Adrenal gland (tissue), 5 donors: ENCODE data around the gene LIF.

Experiments
- POLR2A ChIP-seq, 2 donors: fragments of 450-650 bp; IDR thresholded peaks; one replicate each; pipeline ENCODE4 v1.6.1; 2017; ENCODE audit warnings: antibody characterized with exemption in 2 of 2, mild to moderate bottlenecking in 2 of 2, moderate library complexity in 1 of 2
- TF ChIP-seq, protein P1 (sequence below), 6 experiments: fragments of 450-650 bp in 4 of 6; fragments of 200-600 bp in 2 of 6; sonication (generic) in 1 of 6; IDR thresholded peaks; 1 replicate in 5 of 6; 2 replicates in 1 of 6; pipeline versions ENCODE4 v1.5.1 to v1.8.0; 2016 to 2021; ENCODE audit warnings: antibody characterized with exemption in 6 of 6, mild to moderate bottlenecking in 2 of 6, moderate library complexity in 1 of 6
- donor health status: DM: no; HTN: no; CAD: no.

DNA sequence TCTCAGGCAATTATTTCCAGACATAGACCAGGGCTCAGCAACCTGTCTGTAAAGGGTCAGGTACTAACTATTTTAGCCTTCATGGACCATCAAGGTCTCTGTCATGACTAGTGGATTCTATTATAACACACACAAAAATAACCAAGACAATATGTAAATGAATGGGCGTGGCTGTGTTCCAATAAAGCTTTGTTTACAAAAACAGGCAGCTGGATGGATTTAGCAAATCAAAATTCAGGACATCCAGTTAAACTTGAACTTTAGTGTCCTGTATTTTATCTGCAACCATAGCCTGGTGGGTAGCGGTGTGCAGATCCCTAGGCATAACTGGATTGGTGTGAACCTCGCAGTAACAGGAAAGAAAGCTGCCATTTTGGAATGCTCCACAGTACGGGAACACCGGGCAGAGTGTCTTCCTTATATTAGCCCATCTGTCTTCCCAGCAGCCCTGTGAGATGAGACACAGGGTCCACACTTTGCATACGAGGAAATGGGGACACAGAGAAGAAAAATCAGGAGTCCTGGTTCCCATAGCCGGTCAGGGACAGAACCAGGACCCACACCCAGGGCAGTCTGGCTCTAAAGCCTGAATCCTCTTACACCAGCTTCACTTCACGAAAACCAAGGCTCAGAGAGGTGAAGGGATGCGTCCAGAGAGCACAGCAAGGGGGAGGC, 15.6 kb downstream of the LIF start:
- TF ChIP-seq, protein P1, sequence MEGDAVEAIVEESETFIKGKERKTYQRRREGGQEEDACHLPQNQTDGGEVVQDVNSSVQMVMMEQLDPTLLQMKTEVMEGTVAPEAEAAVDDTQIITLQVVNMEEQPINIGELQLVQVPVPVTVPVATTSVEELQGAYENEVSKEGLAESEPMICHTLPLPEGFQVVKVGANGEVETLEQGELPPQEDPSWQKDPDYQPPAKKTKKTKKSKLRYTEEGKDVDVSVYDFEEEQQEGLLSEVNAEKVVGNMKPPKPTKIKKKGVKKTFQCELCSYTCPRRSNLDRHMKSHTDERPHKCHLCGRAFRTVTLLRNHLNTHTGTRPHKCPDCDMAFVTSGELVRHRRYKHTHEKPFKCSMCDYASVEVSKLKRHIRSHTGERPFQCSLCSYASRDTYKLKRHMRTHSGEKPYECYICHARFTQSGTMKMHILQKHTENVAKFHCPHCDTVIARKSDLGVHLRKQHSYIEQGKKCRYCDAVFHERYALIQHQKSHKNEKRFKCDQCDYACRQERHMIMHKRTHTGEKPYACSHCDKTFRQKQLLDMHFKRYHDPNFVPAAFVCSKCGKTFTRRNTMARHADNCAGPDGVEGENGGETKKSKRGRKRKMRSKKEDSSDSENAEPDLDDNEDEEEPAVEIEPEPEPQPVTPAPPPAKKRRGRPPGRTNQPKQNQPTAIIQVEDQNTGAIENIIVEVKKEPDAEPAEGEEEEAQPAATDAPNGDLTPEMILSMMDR (IDR thresholded peaks at IDR 0.05) = no peak
- no peak for TF ChIP-seq POLR2A (IDR thresholded peaks at IDR 0.05)
